ENCODE data around the gene DLEC1. TPM values are rescaled to one million over a fixed set of nuclear protein-coding genes. Genes with fewer than 3 reads are reported as not detected.

The DLEC1 gene
- total and polyA plus RNA-seq, 4 experiments from 2014 or later = 0.49 to 15.1 (median 7.3) TPM

DNA sequence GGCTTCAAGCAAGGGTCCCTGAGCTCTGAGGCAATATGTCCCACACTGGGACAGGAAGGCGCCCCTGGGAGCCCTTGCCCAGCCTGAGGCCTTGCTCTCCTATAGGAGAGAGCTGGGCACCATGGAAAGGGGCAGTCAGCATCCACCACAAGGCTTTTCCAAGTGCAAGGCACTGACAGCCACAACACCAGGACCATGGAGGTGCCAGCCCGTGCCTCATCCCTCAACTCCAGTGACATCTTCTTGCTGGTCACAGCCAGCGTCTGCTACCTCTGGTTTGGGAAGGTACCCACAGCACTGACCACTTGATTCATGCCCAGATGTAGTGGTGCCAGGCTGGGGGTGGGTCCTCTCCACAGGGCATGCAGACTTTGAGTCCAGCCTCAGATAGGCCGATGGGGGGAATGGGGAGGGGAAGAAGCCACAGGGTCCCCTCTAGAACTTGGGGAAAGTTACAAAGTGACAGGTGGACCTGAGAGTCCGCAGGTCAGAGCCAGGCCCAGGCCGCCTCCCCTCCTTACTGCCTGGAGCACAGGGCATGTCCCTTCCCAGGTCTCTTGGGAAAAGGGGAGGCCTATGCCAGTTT lies 36.6 kb upstream of the DLEC1 start:
- Mint-ChIP-seq H3K36me3 (peaks cover 13 to 45% of the 10 kb centered on the region in 2 donors), H3K27ac (peak overlapping the region in 3 of 7 donors; percentile 12 to 68 (median 64)), H3K9me3 (no peaks in the 10 kb centered on the region), H3K4me3 (no peak overlapping the region), H3K27me3 (no peaks in the 10 kb centered on the region), H3K4me1 (peaks cover 25 to 54% (median 39%) of the 10 kb centered on the region in 4 donors)
- no peak overlapping the region for H3K27ac ChIP-seq (ENCODE audit: low read depth, low read length)
- ChIA-PET POLR2A (ENCODE audit: partially characterized antibody) (interaction anchor here (0.6 to 2.2 kb wide), 4 partner anchors 26 to 37 kb away, joined by 3 to 11 read pairs (median 5); partner anchors contain the start of gene DLEC1), CTCF (ENCODE audit: partially characterized antibody) (interaction anchor here (1.1 to 7.8 kb wide), 6 partner anchors 9 to 38 kb away, joined by 3 to 146 read pairs (median 6); partner anchors contain the start of gene DLEC1)
- H3K27me3 ChIP-seq (ENCODE audit: insufficient read depth, low read length) = no peaks in the 10 kb centered on the region
- H3K4me1 ChIP-seq (ENCODE audit: insufficient read depth, low read length) = peaks cover 24% of the 10 kb centered on the region
- H3K9me3 ChIP-seq (ENCODE audit: control insufficient read depth in 1 of 2, low read length in 2 of 2) = no peaks in the 10 kb centered on the region
- peaks cover 33% of the 10 kb centered on the region for H3K36me3 ChIP-seq (ENCODE audit: insufficient read depth, low read length)
- intact Hi-C loops (cut with micrococcal nuclease) = no loop called here
- no peak overlapping the region for H3K4me3 ChIP-seq (ENCODE audit: low read length in 2 of 2)
- no peak for DNase-seq

DNA sequence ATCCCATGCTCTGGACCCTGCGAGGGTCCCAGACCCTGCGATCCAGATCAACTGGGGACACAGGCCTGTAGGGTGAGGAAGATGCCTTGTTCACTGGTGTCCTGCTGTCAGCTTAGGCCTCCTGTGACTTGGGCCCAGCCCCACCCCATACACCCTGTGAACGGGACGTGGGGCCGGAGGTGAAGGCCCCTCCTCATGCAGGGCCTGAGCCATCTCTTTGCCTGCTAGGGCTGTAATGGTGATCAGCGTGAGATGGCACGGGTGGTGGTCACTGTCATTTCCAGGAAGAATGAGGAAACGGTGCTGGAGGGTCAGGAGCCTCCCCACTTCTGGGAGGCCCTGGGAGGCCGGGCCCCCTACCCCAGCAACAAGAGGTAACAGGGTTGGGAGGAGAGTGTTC lies 36.1 kb upstream of the DLEC1 start:
- Mint-ChIP-seq H3K27me3 (no peaks in the 10 kb centered on the region), H3K4me1 (peaks cover 24 to 50% (median 36%) of the 10 kb centered on the region in 4 donors), H3K27ac (peak overlapping the region in 6 of 7 donors; percentile 17 to 78 (median 74)), H3K9me3 (no peaks in the 10 kb centered on the region), H3K36me3 (peaks cover 17 to 50% of the 10 kb centered on the region in 2 donors), H3K4me3 (no peak overlapping the region)
- Histone ChIP-seq H3K4me3 (ENCODE audit: low read length in 2 of 2) (no peak overlapping the region), H3K27ac (ENCODE audit: low read depth, low read length) (no peak overlapping the region), H3K9me3 (ENCODE audit: control insufficient read depth in 1 of 2, low read length in 2 of 2) (no peaks in the 10 kb centered on the region), H3K27me3 (ENCODE audit: insufficient read depth, low read length) (no peaks in the 10 kb centered on the region), H3K4me1 (ENCODE audit: insufficient read depth, low read length) (peaks cover 19% of the 10 kb centered on the region), H3K36me3 (ENCODE audit: insufficient read depth, low read length) (peaks cover 38% of the 10 kb centered on the region)
- intact Hi-C loops (cut with micrococcal nuclease) = loop anchor here (1.0 kb wide), 1 partner anchor 29 kb away; no protein-coding TSS in a partner anchor
- ChIA-PET POLR2A (ENCODE audit: partially characterized antibody) (interaction anchor here (1.5 to 4.9 kb wide), 2 partner anchors 29 to 36 kb away, joined by 12 to 48 read pairs; partner anchors contain the start of gene DLEC1), CTCF (ENCODE audit: partially characterized antibody) (interaction anchor here (0.6 to 7.8 kb wide), 16 partner anchors 8 to 162 kb away, joined by 3 to 146 read pairs (median 6); partner anchors contain the start of genes DLEC1, OXSR1 and PLCD1)
- DNase-seq = peak in 1 of 5 donors; percentile 10

DNA sequence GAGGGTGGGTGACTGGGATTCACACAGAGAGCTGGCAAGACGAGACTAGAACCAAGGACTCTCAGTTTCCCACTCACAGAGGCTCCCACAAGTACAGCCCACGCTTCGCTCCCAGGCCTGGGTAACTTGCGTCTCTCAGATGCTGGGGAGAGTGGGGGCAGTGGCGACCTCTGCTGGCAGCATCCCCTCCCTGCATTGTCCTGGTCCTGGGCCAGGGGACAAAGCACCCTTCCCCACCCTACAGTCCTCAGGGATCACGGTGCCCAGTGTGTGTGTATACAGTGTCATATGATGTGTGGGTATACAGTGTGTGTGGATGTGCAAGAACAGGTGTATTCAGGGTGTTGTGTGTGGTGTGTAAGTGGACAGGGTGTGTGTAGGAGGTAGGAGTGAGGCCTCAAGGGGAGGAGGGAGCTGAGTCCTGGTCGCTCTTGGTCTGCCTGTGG lies 35.6 kb upstream of the DLEC1 start:
- peaks cover 17 to 52% of the 10 kb centered on the region in 2 donors for H3K36me3 Mint-ChIP-seq
- ChIA-PET CTCF (ENCODE audit: partially characterized antibody) (interaction anchor here (0.6 to 7.8 kb wide), 22 partner anchors 8 to 648 kb away, joined by 3 to 146 read pairs (median 4); partner anchors contain the start of genes DLEC1, EXOG, OXSR1 and PLCD1), POLR2A (ENCODE audit: partially characterized antibody) (interaction anchor here (0.9 to 4.9 kb wide), 4 partner anchors 20 to 36 kb away, joined by 3 to 48 read pairs (median 8); partner anchors contain the start of genes DLEC1 and PLCD1)

DNA sequence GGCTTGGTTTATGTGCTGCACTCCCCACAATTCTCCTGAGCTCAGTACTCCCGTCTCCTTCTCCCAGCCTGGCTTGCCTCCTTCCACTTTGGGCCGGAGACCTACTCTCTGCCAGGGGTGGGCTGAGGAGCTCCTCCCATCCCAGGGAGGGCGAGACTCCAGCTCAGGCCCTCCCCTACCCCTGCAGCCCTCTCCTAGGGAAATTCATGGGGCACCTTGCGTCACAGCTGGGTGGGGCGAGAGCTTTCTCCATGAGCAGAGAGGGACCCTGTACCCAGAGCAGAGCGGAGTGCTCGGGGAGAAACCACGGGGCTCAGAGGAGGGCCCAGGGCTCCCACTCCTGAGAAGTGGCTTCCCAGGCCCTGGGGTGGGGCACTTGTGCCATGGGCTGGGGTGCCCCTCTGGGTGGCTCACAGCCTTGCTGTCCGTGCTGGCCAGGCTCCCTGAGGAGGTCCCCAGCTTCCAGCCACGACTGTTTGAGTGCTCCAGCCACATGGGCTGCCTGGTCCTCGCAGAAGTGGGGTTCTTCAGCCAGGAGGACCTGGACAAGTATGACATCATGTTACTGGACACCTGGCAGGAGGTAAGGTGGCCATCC lies 35.1 kb upstream of the DLEC1 start:
- intact Hi-C loops (cut with micrococcal nuclease) = loop anchor here (1.0 kb wide), 2 partner anchors 30 to 36 kb away; no protein-coding TSS in a partner anchor
- Histone ChIP-seq H3K4me1 (ENCODE audit: insufficient read depth, low read length) (peaks cover 10% of the 10 kb centered on the region), H3K27me3 (ENCODE audit: insufficient read depth, low read length) (no peaks in the 10 kb centered on the region), H3K4me3 (ENCODE audit: low read length in 2 of 2) (no peak overlapping the region), H3K9me3 (ENCODE audit: control insufficient read depth in 1 of 2, low read length in 2 of 2) (no peaks in the 10 kb centered on the region), H3K27ac (ENCODE audit: low read depth, low read length) (peak overlapping the region; percentile 10), H3K36me3 (ENCODE audit: insufficient read depth, low read length) (peaks cover 48% of the 10 kb centered on the region)
- Mint-ChIP-seq H3K4me3 (peak overlapping the region in 1 of 8 donors; percentile 52), H3K27ac (peak overlapping the region in 5 of 7 donors; percentile 55 to 92 (median 77)), H3K36me3 (peaks cover 17 to 53% of the 10 kb centered on the region in 2 donors), H3K27me3 (no peaks in the 10 kb centered on the region), H3K4me1 (peaks cover 15 to 41% (median 28%) of the 10 kb centered on the region in 4 donors), H3K9me3 (no peaks in the 10 kb centered on the region)
- DNase-seq = no peak
- POLR2A ChIA-PET (ENCODE audit: partially characterized antibody) = interaction anchor here (0.9 to 4.9 kb wide), 4 partner anchors 20 to 35 kb away, joined by 3 to 48 read pairs (median 8); partner anchors contain the start of genes DLEC1 and PLCD1
- CTCF ChIA-PET (ENCODE audit: partially characterized antibody) = interaction anchor here (0.6 to 7.8 kb wide), 21 partner anchors 9 to 648 kb away, joined by 3 to 146 read pairs (median 4); partner anchors contain the start of genes DLEC1, EXOG, OXSR1 and PLCD1

More for the DNA sequence above, 35.6 kb upstream of the DLEC1 start:
- Mint-ChIP-seq H3K9me3 (no peaks in the 10 kb centered on the region), H3K27me3 (no peaks in the 10 kb centered on the region), H3K27ac (peak overlapping the region in 6 of 7 donors; percentile 35 to 78 (median 74)), H3K4me1 (peaks cover 19 to 46% (median 32%) of the 10 kb centered on the region in 4 donors), H3K4me3 (no peak overlapping the region)
- H3K27ac ChIP-seq (ENCODE audit: low read depth, low read length) = peak overlapping the region; percentile 10
- peaks cover 14% of the 10 kb centered on the region for H3K4me1 ChIP-seq (ENCODE audit: insufficient read depth, low read length)
- peak; percentile 51 to 63 (median 56) for DNase-seq
- intact Hi-C loops (cut with micrococcal nuclease) = loop anchor here (1.0 kb wide), 1 partner anchor 29 kb away; no protein-coding TSS in a partner anchor
- H3K27me3 ChIP-seq (ENCODE audit: insufficient read depth, low read length) = no peaks in the 10 kb centered on the region
- H3K36me3 ChIP-seq (ENCODE audit: insufficient read depth, low read length) = peaks cover 43% of the 10 kb centered on the region
- no peaks in the 10 kb centered on the region for H3K9me3 ChIP-seq (ENCODE audit: control insufficient read depth in 1 of 2, low read length in 2 of 2)
- H3K4me3 ChIP-seq (ENCODE audit: low read length in 2 of 2) = no peak overlapping the region

DNA sequence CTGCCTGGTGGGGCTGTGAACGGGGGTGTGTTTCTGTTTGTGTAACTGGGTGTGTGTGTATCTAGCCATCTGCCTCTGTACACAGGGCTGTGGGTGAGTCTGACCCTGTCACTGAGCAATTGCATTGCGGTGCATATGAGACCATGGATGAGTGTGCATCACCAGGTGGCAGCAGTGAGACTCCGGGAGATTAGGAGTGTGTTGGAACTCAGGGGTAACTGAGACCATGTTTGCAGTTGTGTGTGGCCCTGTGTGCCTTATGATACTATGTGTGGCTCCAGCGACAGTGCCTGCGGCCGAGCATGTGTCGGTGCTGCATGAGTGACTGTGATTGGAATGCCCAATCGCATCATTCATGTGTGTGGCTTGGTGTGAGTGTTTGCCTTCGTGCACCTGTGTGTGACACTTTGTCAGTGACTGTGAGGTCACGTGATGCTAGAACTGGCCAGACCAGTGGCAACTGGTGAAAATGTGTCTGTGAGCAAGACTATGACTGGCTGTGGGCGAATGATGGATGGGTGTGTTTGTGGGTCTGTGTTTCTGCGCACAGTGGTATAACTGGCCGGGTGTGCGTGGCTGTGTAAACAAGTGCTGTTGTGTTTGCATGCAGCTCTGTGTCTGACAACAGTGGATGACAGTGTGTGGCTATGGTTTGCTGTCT lies 34.5 kb upstream of the DLEC1 start:
- H3K36me3 ChIP-seq (ENCODE audit: insufficient read depth, low read length) = peaks cover 51% of the 10 kb centered on the region
- H3K27ac ChIP-seq (ENCODE audit: low read depth, low read length) = no peak overlapping the region
- no peaks in the 10 kb centered on the region for H3K9me3 Mint-ChIP-seq
- intact Hi-C loops (cut with micrococcal nuclease) = loop anchor here (1.0 kb wide), 1 partner anchor 36 kb away; no protein-coding TSS in a partner anchor
- H3K27ac Mint-ChIP-seq = peak overlapping the region; percentile 41 to 92 (median 85)
- H3K4me3 Mint-ChIP-seq = peak overlapping the region in 1 of 8 donors; percentile 52
- no peaks in the 10 kb centered on the region for H3K27me3 Mint-ChIP-seq
- ChIA-PET CTCF (ENCODE audit: partially characterized antibody) (interaction anchor here (0.8 to 7.8 kb wide), 17 partner anchors 9 to 647 kb away, joined by 3 to 146 read pairs (median 5); partner anchors contain the start of genes DLEC1, EXOG and XYLB), POLR2A (ENCODE audit: partially characterized antibody) (interaction anchor here (1.1 to 4.9 kb wide), 3 partner anchors 30 to 161 kb away, joined by 3 to 48 read pairs (median 12); partner anchors contain the start of genes DLEC1 and OXSR1)
- H3K4me3 ChIP-seq (ENCODE audit: low read length in 2 of 2) = no peak overlapping the region
- peaks cover 6% of the 10 kb centered on the region for H3K4me1 ChIP-seq (ENCODE audit: insufficient read depth, low read length)
- DNase-seq = peak; percentile 41 to 50 (median 48)
- no peaks in the 10 kb centered on the region for H3K27me3 ChIP-seq (ENCODE audit: insufficient read depth, low read length)
- no peaks in the 10 kb centered on the region for H3K9me3 ChIP-seq (ENCODE audit: control insufficient read depth in 1 of 2, low read length in 2 of 2)
- peaks cover 10 to 34% (median 23%) of the 10 kb centered on the region in 4 donors for H3K4me1 Mint-ChIP-seq
- peaks cover 16 to 52% of the 10 kb centered on the region in 2 donors for H3K36me3 Mint-ChIP-seq

Measured in CD4-positive, alpha-beta memory T cell (primary cell).